IPS-18a (cell line): ENCODE measurements around the gene ZBTB46.
"Not testable (repeated sequence)": the region's sequence is repeated elsewhere in the genome, so short reads cannot be mapped to it uniquely, and the experiment has no call there.

Source experiments
- H3K27ac ChIP-seq: one replicate; pipeline ENCODE4 v1.5.1; 2013; ENCODE audit warnings: low read length
- H3K27me3 ChIP-seq: one replicate; pipeline ENCODE4 v1.6.1; 2013; ENCODE audit warnings: mild to moderate bottlenecking, low read length; ENCODE audit not compliant: control insufficient read depth, insufficient read depth
- H3K36me3 ChIP-seq: one replicate; pipeline ENCODE4 v1.6.1; 2013; ENCODE audit warnings: low read depth, low read length; ENCODE audit not compliant: control insufficient read depth
- H3K4me1 ChIP-seq: one replicate; pipeline ENCODE4 v1.6.1; 2013; ENCODE audit warnings: low read depth, low read length; ENCODE audit not compliant: control insufficient read depth
- H3K4me3 ChIP-seq: one replicate; pipeline ENCODE4 v1.5.1; 2013; ENCODE audit warnings: low read length
- H3K9ac ChIP-seq: one replicate; pipeline ENCODE4 v1.6.1; 2013; ENCODE audit warnings: mild to moderate bottlenecking, low read length, moderate library complexity
- H3K9me3 ChIP-seq: one replicate; pipeline ENCODE4 v1.6.1; 2013; ENCODE audit warnings: low read depth, low read length; ENCODE audit not compliant: control insufficient read depth

Gene ZBTB46

DNA sequence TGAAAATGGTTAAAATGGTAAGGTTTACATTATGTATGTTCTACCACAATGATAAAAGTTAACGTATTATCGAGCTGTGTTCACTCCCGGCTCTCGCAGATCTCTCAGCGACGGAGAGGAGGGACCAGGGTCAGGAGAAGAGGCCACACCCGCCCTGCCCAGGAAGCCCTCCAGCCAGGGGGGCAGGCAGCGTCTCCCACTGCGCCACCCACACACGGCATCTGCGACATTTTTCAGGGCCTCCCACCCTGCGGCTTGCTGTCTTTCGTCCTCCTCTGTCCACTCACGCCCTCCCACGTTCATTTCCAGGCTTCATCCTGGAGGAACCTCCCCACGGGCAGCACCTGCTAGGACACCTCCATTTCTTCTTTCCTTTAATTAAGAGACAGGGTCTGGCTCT is 43.3 kb downstream of the ZBTB46 start:
- Histone ChIP-seq H3K27me3 (no peaks in the 10 kb centered on the region), H3K9me3 (no peaks in the 10 kb centered on the region), H3K9ac (no peak overlapping the region), H3K4me1 (no peaks in the 10 kb centered on the region), H3K4me3 (no peak overlapping the region), H3K36me3 (peaks cover 3% of the 10 kb centered on the region), H3K27ac (no peak overlapping the region)

DNA sequence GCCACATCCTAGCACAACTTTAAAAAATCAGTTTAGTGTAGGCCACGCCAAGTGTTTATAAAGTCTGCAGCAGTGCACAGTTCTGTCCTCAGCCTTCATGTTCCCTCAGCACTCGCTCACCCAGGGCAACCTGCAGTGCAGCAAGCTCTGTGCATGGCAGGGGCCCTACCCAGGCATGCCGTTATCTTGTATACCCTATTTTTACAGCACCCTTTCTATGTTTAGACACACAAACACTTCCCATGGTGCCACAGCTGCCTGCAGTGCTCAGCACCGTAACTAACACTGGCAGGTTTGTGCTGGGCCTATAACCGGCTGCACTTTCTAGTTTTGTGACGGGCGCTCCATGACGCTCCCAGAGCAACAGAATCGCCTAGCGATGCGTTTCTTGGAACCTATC is 43.8 kb downstream of the ZBTB46 start:
- no peak overlapping the region for H3K9ac ChIP-seq
- H3K4me3 ChIP-seq = no peak overlapping the region
- no peak overlapping the region for H3K27ac ChIP-seq
- H3K27me3 ChIP-seq = no peaks in the 10 kb centered on the region
- H3K36me3 ChIP-seq = peaks cover 3% of the 10 kb centered on the region
- no peaks in the 10 kb centered on the region for H3K4me1 ChIP-seq
- H3K9me3 ChIP-seq = no peaks in the 10 kb centered on the region

DNA sequence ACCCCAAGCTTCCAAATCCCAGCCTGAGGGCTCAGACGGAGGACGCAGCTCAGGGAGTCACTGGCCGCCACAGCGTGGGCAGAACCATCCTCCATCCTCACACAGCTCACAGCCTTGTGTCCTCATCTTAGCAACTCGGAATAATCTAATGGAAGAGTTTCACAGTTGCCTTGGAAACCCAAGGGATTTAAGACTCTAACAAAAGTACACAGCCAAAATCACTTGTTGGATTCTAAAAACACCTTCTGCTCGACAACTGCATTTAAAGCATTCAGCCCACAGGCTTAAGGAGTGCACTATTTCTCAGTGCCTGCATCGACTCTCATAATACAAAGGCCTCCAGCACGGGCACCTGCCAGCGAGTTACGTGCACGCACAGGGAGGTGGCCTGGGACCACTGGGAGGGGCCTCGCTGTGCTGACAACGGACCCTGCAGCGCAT is 45.4 kb downstream of the ZBTB46 start:
- H3K36me3 ChIP-seq = peaks cover 3% of the 10 kb centered on the region
- no peaks in the 10 kb centered on the region for H3K27me3 ChIP-seq
- H3K9me3 ChIP-seq = no peaks in the 10 kb centered on the region
- no peaks in the 10 kb centered on the region for H3K4me1 ChIP-seq
- no peak overlapping the region for H3K27ac ChIP-seq
- H3K4me3 ChIP-seq = no peak overlapping the region
- H3K9ac ChIP-seq = no peak overlapping the region

DNA sequence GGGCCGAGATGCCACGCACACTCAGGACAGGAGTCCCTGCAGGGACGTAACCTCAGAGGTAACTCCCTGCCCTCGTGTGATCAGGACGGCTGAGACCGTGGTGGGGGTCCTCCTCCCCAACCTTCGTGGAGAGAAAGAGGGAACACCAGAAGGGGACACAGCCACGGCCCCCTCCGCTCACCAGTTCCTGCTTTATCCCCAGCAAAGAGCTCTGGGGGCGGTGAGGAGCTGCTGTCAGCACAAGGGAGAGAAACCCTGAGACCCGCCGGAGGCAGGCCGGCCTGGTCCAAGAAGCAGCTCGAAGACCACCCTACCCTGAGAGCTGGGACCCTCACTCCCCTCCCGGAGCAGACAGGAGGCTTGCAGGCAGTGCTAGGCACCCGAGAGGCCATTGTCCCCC is 47.1 kb downstream of the ZBTB46 start:
- no peak overlapping the region for H3K9ac ChIP-seq
- H3K36me3 ChIP-seq = no peaks in the 10 kb centered on the region
- no peaks in the 10 kb centered on the region for H3K9me3 ChIP-seq
- H3K4me1 ChIP-seq = no peaks in the 10 kb centered on the region
- H3K4me3 ChIP-seq = no peak overlapping the region
- H3K27me3 ChIP-seq = no peaks in the 10 kb centered on the region
- no peak overlapping the region for H3K27ac ChIP-seq

DNA sequence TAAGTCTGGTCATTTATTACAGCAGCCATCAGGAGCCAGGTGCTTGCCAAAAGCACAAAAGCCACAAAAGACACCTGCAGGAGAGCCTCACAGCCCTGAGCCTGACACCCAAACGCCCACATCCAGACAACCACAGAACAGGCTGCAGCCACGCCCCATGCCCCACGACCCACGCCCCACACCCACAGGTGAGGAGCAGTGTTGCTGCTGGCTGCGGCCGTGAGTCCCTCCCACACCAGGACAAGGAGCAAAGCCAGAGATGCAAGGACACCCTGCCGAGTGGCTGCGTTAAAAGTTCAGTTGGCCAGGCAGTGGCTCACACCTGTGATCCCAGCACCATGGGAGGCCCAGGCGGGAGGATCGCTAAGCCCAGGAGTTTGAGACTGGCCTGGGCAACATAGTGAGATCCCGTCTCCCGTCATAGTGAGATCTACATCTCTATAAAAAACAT is 48.5 kb downstream of the ZBTB46 start:
- no peak overlapping the region for H3K27ac ChIP-seq
- no peak overlapping the region for H3K9ac ChIP-seq

DNA sequence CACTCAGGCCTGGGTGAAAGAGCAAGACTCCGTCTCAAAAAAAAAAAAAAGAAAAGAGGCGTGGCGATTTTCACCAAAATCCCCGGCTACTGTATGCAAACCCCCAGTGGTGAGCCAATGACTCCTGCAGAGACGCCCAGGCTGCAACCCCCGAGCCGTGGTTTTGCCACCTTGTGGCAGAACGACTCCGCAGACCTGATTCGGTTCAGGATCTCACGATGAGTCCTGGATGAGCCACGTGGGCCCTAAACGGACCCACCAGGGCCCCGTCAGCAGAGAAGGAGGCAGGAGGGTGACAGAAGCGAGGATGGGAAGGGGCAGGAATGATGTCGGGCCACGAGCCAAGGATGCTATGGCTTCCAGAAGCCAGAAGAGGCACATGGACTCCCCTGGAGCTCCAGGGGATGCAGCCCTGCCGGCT is 49.0 kb downstream of the ZBTB46 start:
- Histone ChIP-seq H3K4me3 (no peak overlapping the region), H3K27ac (no peak overlapping the region), H3K27me3 (no peaks in the 10 kb centered on the region), H3K36me3 (no peaks in the 10 kb centered on the region), H3K9ac (no peak overlapping the region), H3K9me3 (no peaks in the 10 kb centered on the region), H3K4me1 (no peaks in the 10 kb centered on the region)

More for the DNA sequence above, 48.5 kb downstream of the ZBTB46 start:
- Histone ChIP-seq H3K4me1 (no peaks in the 10 kb centered on the region), H3K27me3 (no peaks in the 10 kb centered on the region), H3K36me3 (no peaks in the 10 kb centered on the region), H3K4me3 (no peak overlapping the region), H3K9me3 (no peaks in the 10 kb centered on the region)

DNA sequence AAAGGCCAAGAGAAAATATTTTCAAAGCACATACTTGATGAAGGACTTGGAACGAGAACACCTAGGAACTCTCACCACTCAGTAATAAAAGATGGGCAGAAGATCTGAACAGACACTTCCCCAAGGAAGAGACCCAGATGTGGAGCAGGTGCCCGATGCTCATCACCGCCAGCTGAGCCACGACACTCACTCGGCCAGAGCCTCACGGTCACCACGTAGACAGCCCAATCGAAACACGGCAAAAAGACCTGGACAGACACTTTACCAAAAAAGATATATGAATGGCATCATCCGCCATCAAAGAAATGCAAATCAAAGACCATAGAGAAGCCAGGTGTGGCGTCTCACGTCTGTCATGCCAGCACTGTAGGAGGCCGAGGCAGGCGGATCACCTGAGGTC is 49.9 kb downstream of the ZBTB46 start:
- H3K27ac ChIP-seq = no peak overlapping the region
- no peaks in the 10 kb centered on the region for H3K36me3 ChIP-seq
- no peaks in the 10 kb centered on the region for H3K4me1 ChIP-seq
- no peak overlapping the region for H3K4me3 ChIP-seq
- H3K27me3 ChIP-seq = no peaks in the 10 kb centered on the region
- H3K9me3 ChIP-seq = no peaks in the 10 kb centered on the region
- H3K9ac ChIP-seq = no peak overlapping the region

DNA sequence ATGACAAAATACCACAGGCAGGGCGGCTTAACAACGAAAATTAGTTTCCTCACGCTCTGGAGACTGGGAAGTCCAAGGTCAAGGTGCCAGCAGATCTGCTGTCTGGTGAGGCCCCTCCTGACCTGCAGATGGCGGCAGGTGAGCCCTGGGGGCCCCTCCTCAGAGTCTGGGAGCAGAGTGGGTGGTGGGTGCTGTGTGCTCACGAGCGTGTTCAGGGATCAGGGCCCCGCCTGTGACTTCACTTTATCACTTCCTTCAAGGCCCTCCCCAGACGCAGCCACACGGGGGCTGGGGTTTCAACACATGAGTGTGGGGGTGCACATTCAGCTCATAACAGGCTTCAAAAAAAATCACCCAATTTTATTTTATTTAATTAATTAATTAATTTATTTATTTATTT is 52.2 kb downstream of the ZBTB46 start:
- H3K27ac ChIP-seq = no peak overlapping the region
- no peak overlapping the region for H3K4me3 ChIP-seq
- no peaks in the 10 kb centered on the region for H3K9me3 ChIP-seq
- H3K27me3 ChIP-seq = no peaks in the 10 kb centered on the region
- peaks cover 6% of the 10 kb centered on the region for H3K4me1 ChIP-seq
- no peak overlapping the region for H3K9ac ChIP-seq
- H3K36me3 ChIP-seq = no peaks in the 10 kb centered on the region

DNA sequence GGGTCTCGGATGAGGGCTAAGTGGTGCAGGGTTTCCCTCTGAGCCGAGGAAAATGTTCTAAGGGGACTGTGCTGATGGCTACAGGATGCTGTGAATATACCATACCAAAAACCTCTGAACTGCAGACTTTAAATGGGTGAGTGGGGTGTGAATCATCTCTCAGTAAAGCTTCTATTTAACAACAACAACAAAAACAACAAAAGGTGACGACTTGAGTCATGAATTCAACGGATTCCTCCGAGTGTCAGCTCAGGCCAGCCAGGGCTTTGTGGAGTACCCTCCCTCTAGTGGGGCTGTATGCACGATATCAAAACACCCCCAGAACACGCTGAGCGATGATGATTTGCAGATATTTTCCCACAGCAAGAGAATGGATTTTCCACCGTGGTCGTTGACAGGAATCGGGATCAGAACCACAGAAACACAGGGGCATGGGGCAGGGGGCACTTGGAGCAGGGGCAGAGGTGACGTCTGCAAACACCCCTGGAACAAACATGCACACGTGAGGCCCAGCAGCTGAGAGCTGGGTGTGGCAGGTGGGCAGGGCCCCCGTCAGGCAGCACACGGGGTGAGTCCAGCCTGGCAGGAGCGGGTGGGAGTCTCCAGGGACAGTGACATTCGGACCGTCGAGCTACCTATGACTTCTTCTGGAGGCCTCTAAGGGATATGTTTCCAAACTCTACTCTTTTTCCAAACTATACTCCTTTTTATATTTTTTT is 52.9 kb downstream of the ZBTB46 start:
- no peak overlapping the region for H3K27ac ChIP-seq
- no peak overlapping the region for H3K9ac ChIP-seq
- no peaks in the 10 kb centered on the region for H3K27me3 ChIP-seq
- H3K4me1 ChIP-seq = peaks cover 6% of the 10 kb centered on the region
- H3K9me3 ChIP-seq = no peaks in the 10 kb centered on the region
- H3K4me3 ChIP-seq = no peak overlapping the region
- no peaks in the 10 kb centered on the region for H3K36me3 ChIP-seq

DNA sequence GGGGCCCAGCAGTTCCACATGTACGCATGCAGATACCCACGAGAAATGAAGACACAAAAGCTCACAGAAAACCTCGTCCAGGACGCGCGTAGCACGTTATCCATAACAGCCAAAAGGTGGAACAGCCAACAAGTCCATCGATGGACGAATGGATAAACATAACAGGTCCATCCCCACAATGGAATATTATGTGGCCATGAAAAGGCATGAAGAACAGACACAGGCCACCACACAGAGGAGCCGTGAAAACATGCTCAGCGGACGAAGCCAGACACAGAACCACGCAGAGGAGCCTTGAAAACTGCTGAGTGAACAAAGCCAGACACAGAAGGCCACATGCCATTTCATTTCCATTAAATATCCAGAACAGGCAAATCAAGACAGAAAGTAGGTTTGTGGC is 53.5 kb downstream of the ZBTB46 start:
- H3K9ac ChIP-seq = no peak overlapping the region
- no peaks in the 10 kb centered on the region for H3K9me3 ChIP-seq
- no peaks in the 10 kb centered on the region for H3K27me3 ChIP-seq
- H3K4me1 ChIP-seq = peaks cover 6% of the 10 kb centered on the region
- no peaks in the 10 kb centered on the region for H3K36me3 ChIP-seq
- no peak overlapping the region for H3K27ac ChIP-seq
- no peak overlapping the region for H3K4me3 ChIP-seq

DNA sequence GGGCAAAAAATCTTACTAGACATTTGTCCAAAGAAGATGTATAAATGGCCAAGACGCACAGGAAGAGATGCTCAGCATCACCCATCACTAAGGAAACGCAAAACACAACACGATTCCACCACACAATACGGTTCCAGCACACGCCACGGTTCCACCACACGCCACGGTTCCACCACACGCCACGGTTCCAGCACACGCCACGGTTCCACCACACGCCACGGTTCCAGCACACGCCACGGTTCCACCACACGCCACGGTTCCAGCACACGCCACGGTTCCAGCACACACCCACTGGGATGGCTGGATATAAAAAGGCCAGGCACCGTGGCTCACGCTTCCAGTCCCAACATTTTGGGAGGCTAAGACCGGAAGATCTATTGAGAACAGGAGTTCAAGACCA is 54.2 kb downstream of the ZBTB46 start:
- H3K9me3 ChIP-seq, H3K27ac ChIP-seq, H3K4me3 ChIP-seq, H3K36me3 ChIP-seq, H3K27me3 ChIP-seq, H3K4me1 ChIP-seq, H3K9ac ChIP-seq: not testable (repeated sequence)
